ENCODE data around the gene PKNOX2.

DNA sequence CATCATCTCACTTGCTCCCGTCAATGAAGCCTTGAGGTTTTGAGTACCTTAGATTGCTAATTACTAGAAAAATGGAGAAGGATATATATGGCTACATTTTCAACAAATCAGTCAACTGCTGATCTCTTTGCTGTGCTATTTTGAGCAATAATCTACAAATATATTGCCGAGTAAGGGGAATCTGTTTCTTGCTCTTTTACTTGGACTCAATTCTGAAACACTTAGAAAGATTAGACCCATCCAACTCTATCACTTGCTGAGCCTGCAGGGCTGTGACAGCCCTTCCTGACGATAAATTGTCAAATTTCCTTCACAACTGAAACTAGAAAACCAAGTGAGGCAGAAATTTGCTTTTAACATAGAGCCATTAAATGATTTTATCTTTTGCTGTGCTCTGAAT, 314.6 kb downstream of the PKNOX2 start:
- no peak for TF ChIP-seq TAF1 (IDR thresholded peaks at IDR 0.05; ENCODE audit: borderline replicate concordance, low read depth, low read length)
- TF ChIP-seq POLR2A (IDR thresholded peaks at IDR 0.05; ENCODE audit: low read depth, low read length) = no peak

Data from GM12892 (cell line).